HG03039 (cell line): ENCODE results near the gene ASB8.

Experiments used
- ATAC-seq: cut with Tn5 transposase; IDR thresholded peaks from one replicate; pipeline ENCODE4 v1.9.1; 2021; ENCODE audit warnings: mild to moderate bottlenecking, moderate library complexity; ENCODE audit not compliant: unreplicated experiment

The ASB8 gene

GRCh38 chr12:48106681-48107613 lies 50.4 kb downstream of the ASB8 start:
- ATAC-seq, result no peak

- peak; percentile 63 for ATAC-seq
Observed at GRCh38 chr12:48105867-48106680, 51.2 kb downstream of the ASB8 start, which contains the start of gene SENP1. Gene SENP1, minus strand, starts transcription at chr12:48106079. Its CDS starts 4,607 bp downstream, at chr12:48101472.

- ATAC-seq, result peak; percentile 29
Observed at GRCh38 chr12:48105321-48105866, 51.9 kb downstream of the ASB8 start.

DNA sequence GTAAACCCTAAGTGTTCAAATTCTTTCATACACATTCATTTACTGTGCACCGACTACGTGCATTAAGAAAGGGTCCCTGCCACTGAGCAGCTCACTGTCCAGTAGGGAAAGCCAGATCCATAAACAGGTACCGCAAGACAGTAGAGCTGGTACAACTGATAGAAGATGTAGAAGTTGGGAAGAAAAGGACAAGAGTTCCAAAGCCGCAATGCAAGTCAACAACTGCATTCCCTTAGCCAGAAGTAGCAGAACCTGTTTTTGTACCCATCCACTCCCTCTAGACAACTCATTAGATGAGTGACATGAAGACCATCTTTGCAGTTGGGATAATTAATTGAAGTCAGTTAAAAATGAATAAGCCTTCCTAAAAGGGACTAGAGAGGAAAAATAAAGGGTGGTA lies 52.8 kb downstream of the ASB8 start:
- no peak for ATAC-seq
